GM18870 (cell line): ENCODE data around the gene ARNT2.

ENCODE experiments used
- ATAC-seq: cut with Tn5 transposase; IDR thresholded peaks from one replicate; pipeline ENCODE4 v1.9.1; 2021; ENCODE audit warnings: moderate library complexity; ENCODE audit not compliant: unreplicated experiment

The ARNT2 gene

DNA sequence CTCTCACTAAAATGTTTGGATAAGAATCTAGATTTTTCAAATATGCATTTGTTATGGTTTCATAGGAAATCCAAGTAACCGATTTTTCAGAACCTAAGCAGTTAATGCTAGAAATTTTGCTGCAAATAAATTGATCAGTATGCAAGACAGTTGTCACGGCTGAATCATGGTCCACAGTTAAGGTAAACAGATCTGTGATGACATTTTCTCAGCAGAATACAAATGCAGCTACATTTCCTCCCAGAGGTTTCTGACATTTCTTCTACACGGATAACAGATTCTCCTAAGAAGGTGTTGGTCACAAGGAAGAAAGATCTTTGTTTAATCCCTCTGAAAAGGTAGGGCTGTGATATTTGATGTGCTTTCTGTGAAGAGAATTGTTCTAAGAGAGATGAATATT, 36.9 kb downstream of the ARNT2 start:
- no peak for ATAC-seq

DNA sequence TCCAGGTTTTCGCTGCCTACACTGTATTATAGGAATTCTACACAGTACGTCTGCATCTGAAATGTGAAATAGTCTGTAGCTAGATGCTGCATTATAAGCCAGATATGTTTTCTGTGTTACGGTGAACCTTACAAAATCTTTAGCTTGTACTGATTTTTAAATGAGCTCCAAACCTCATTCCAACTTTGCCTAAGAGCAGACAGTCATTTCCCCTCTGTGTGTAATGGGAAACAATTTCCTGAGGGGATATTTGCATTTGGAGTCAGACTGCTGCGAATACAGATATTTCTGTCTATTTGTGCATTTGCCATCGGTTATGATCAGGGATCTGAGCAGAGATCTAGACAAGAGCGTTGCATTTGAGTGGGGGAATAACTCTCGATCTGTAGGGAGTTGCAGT, 37.5 kb downstream of the ARNT2 start:
- ATAC-seq: no peak

DNA sequence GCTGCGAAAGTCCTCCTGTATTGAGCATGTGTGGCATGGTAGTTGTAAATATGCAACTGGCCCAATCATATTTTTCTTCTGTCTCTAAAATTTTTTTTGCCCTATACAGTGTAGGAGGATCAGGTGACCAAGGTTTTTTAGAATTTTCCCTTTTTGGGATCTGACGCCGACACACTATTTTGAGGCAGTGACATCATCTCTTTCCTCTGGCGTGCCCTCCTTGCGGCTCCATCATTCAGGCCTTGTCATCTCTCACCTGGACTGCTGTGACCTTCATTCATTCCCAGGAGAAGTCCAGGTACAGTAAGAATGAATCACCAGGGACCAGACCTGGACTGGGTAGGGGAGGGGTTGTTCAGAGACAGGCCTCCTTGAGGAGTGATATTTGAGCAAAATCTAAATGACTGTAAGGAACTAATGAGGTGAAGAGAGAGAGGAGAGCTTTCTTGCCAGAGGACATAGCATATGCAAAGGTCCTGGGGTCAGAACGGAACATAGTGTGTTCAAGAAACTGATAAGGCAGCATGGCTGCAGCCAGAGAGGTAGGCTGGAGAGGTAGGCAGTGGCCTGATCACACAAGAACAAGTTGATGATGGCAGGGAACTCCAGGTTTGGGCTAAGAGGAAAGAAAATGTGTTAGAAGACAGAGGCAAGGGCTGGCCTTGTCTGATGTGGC, 38.7 kb downstream of the ARNT2 start:
- no peak for ATAC-seq

DNA sequence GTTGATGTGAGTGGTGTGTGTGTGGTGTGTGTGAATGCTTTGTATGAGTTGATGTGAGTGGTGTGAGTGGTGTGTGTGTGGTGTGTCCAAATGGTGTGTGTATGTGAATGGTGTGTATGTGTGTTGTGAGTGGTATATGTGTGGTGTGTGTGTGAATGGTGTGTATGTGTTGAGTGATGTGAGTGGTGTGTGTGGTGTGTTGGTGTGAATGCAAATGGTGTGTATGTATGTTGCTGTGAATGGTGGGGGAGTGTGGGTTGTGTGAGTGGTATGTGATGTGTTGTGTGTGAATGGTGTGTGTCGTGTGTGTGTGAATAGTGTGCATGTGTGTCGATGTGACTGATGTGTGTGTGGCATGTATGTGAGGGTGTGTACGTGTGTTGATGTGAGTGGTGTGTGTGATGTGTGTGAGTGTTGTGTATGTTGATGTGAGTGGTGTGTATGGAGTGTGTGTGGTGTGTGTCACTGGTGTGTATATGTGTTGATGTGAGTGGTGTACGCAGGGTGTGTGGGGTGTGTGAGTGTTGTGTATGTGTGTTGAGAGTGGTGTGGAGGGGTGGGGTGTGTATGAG, 40.6 kb downstream of the ARNT2 start:
- no peak for ATAC-seq

DNA sequence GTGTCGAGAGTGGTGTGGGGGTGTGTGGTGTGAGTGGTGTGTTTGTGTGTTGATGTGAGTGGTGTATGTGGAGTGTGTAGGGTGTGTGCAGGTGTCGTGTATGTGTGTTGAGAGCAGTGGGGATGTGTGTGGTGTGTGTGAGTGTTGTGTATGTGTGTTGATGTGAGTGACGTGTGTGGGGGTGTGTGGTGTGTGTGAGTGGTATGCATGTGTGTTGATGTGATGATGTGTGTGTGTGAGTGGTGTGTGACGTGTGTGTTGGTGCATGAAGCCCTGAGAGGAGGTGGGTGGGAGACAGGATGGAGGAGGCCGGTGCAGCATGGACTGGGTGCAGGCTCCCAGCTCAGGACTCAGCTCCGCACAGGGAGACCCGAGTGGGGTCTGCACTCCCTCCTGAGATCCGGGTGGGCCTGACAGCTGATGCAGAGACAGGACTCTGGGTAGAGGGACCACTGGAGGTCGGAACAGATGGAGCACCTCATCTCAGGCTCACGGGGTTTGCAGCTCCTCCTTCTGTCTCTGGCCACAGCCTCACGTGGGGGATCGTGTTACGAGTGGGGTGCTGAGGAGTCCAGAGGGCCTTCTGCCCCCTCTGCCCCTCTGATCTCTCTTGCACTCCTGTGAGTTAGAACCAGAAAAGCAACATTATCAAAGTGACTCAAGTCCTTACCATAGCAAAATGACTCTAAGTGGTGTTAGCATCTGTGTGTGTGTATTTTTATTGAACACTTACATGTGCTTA, 41.3 kb downstream of the ARNT2 start:
- no peak for ATAC-seq

DNA sequence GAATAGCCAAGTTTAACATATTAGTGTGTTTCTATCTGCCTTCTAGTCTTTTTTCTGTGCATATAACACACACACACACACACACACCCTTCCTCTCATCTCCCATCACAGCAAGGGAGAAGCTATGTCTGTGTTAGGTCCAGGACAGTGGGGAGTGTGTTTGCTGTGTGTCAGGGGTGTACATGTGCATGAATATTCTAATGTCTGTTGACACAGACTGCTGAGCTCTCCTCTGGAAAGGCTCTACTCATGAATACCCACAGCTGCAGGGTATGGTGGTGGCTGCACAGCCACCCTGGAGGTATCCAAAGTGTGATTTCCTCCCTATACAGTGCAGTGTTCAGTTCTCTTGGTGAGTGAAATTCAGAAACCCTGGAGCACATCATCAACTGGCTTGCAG, 42.9 kb downstream of the ARNT2 start:
- ATAC-seq: no peak

DNA sequence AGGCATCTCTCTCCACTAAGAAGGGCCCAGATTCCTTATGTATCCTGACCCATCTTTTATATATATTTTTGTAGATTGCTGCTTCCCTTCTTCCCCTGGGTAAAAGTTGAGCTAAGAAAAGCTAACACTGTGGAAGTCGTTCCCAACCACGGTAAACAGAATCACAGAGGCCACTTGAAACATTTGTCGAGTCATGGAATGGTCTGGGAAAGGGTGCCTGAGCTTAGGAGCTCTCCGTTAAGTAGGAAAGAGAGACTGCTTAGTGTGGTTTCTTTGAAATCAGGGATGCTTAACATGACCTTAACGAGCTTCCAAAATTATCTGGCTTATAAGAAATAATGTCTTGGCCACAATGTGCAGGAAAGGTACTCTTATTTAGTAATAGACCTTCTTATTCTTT, 45.6 kb downstream of the ARNT2 start:
- no peak for ATAC-seq

DNA sequence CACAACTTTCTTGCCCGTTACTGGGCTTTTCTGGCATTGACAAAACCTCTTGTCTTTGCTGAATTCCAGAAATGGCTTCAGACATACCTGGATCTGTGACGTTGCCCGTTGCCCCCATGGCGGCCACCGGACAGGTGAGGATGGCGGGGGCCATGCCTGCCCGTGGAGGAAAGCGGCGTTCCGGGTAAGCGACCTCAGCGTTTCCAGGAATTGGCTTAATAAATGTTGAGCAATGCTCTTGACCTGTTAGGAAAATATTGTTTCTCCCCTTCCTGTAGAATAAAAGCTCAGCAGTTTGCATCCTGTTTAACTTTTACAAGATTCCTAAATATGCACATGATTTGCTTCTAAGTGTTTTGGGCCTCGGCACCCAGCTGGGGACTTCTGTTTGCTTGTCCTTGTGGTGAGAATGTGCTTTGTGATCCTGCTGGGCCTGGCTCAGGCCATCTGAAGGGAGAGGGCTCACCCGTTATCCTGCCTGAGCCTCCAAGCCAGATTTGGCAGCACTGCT, 46.7 kb downstream of the ARNT2 start:
- ATAC-seq: no peak

DNA sequence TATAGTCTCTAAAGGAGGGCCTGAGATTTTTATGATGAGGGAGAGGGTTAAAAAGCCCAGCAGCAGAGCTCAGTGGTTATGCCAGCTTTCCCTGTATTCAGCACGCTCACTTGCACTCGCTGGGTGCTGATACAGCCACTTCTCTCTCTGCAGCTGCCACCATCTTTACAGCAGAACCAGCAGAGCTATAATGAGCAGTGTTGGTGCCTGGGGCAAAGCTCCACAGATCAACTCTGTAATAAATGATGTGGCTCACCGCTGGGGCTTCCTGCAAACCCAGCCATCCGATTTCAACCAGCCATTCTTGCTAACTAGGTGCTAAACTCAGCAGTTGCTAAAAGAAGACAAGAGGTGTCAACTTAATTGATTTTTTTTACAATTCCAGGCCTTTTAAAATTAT, 48.0 kb downstream of the ARNT2 start:
- no peak for ATAC-seq

DNA sequence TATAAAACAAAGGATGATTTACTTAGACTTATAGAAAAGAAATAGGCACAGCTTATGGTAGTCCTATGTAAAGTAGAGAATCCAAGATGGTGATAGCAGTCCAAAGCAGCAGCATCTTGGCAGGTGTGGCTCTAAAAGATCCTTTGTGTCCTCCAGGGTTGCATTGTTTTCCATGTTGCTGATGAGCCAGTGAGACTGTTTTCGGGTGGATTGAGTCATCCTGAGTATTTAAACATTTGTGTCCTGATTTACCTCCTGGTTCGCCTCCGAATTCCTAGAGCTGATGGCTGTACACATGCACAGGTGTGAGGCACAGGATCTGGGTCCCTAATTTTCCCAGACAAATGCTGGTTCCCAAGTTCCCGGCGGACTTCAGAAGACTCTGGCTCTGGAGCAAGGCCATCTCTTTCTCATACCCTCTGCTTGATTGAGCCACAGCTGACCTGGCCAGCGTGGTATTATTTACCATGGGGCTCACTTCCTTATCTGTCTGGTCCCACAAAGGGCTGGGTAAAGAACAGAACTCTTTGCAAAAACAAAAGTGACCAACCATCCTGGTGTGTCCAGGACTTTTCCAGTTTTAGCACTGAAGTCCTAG, 51.0 kb downstream of the ARNT2 start:
- no peak for ATAC-seq

DNA sequence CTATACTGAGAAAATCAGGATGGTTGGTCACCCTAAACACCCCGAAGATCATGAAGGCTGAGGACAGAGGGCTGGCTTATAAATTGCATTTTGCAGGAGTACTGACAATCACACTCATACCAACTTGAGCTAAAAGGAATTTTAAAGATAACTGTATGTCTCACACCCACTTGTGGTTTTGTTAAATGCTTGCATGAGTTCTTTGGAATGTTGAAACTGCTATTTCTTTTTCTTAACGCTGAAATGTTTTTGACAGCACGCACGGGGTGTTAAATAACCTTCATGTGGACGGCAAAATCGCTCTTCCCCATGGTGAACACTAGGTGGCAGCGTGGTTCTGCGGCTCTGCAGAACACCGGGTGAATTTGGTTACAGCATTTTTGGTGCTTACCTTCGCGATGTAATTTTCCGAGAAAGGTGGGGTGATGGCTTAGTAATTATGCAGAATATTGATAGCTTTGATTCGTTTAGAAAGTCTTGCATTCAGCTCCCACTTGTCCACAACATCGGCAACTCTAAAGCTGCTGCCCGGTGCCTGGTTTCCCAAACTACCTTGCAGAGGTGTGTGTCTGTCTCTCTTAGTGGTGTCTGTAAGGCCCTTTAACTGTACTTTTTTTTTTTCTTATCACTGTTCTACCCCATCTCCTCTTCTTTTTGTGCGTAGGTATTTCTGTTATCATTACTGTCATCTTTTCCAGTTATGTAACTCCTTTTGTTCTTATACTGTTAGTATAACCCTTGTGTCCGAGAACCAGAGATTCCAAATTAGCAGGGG, 51.7 kb downstream of the ARNT2 start:
- no peak for ATAC-seq

DNA sequence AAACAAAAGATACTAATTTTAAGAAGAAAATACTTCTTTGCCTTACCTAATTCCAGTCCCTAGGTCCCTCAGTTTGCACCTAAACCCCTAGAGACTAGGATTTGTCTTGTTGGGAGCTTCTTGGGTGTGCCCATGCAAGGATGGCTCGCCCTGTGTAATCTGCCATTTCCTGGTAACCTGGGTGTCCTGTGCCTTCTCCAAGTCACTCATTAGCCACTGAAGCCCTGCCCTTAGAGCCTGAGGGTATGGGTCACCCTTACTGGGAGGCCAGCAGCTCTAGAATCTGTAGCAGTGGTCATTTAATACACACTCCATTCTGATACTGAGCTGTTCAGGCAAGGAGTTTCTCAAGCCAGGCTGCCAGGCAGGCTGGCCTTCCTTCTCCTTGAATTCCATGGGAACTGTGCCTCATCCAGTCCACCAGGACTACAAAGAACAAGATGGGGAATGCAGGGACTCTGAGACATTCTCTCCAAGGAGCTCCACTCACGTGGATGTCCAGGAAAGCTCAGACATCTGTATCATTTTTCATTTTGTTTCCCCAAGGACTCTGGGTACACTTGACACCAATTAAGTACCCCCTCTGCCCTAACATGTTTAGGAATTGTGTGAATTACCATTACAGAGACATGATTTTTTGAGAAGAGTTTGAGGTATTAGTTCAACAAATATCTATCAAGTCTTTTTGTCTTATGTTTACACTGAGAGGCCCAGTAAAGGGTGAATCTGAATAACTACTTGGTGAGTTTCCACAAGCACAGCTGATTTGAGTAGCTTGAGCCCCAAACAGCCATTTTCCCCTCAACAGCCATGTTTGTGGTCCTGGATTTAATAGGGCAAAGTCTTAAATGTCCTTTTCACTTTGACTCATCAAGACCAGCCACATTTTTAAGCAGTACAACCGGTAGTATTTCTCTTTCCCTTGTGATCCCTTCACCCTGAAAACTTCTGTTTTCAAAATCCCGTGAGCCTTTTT, 52.6 kb downstream of the ARNT2 start:
- ATAC-seq: no peak

DNA sequence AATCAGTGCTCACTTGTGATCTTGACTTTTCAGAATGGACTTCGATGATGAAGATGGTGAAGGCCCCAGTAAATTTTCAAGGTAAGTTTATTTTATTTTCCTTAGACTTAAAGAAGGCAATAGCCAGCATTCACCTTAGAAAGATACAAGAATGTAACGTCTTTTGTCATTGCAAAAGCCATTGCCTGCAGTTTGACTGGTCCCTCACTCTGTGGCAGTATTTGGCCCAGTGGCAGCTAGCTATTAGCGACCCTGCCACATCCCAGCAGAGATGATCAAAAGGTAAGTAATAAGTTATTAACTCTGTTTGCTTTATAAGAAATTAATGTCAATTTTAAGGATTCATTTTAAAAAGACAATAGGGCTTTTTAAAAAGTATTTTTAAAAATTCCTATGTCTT, 53.7 kb downstream of the ARNT2 start:
- ATAC-seq: no peak

DNA sequence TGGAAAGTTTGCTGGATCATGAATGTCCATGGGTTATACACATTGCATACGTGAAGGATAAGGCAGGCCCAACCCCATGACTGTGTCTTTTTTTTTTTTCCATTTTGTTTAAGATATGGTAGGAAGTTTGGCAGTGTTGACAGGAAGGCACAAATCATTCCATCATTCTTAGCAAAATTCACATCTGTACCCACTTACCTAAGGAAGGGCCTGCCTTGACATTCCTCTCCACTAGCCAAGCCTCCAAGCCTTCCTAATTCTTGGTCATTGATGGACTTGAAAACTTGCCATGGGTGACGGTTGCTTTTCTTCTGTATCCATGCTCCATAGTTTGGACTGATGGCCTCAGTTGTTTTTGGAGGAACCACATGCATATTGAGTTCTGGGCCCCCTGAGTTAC, 54.4 kb downstream of the ARNT2 start:
- ATAC-seq: no peak

DNA sequence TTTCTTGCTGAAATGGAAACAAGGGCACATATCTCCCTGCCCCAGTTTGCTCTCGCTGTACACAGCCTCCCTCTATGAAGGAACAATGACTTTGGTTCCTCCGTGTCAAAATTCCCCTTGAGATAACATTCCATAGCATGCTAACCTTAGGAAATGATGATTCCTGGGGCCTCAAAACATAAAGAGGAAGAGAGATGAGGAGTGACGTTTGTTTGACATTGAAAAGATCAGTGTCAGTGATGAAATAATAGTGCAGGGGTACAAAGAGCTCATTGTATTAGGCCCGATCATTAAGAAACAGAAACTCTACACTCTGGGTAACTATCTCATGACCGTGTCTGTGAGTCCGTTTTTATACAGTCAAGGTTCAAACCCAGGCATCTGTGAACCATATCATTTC, 55.2 kb downstream of the ARNT2 start:
- no peak for ATAC-seq

DNA sequence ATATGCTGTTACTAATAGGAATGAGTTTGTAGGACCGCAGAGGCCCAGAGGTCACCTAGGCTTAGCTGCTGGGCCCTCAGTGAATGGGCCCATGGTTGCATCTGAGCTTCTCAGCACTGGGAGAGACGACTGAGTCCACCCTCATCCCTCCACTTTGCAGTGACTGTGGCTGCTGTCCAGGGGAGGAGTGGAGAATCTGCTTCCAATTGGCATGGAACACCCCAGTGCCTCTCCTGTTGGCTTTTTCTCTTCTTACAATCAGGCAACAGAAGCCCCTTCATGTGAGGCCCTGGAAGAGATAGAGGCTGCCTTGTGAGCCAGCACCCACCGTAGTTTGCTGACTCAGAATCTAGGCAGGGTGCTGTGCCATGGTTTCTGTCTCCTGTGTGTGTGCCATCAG, 55.6 kb downstream of the ARNT2 start:
- ATAC-seq: no peak

DNA sequence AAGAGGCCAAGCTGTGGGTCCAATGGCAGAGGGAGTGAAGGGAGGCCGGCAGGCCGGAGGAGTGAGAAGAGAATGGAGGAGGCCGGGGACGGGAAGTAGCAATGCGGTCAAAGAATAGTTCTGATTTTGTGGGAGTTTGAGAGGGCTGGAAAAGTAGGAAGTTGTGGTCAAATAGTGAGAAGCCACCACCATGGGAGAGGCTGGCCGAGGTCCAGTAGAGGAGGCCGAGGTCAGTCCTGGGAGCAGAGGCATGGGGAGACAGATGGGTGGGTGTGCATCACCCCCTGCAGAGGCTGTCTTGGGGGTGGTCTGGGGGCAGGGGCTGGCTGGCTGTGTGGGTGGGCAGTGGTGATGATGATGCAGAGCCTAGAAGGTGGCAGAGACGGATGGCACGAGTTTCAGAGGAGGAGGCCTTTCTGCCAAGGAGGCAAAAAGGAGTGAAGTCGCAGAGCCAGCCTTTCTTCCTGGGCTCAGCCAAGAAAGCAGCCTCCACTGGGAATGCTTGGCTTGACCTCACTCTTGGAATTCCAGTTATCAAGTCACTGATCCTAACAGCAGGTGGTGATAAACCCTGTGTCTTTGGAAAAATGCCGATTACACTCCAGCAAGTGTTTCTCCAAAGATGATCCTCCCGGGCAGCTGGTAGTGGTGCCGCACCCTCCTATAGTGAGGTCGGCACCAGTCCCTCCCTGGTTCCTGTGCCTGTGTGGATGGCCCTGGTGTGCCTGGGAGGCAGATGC, 57.3 kb downstream of the ARNT2 start:
- no peak for ATAC-seq

DNA sequence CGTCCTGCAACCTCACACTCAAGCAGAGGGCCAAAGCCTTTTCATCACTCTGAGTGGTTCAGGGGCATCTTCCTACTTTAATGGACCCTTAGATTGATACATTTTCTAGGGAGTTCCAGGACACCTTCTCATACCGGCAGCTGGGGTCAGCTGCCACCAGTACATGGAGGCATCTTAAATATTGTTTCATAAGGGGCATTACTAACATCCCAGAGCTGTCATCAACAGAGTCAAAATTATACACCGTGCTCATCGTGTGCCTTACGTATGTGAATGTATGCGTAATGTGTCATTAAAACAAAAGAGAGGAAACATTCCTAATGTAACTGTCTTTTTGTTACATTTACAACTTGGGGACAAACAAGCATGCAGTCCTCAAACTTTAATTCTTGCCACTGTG, 57.9 kb downstream of the ARNT2 start:
- ATAC-seq: no peak

DNA sequence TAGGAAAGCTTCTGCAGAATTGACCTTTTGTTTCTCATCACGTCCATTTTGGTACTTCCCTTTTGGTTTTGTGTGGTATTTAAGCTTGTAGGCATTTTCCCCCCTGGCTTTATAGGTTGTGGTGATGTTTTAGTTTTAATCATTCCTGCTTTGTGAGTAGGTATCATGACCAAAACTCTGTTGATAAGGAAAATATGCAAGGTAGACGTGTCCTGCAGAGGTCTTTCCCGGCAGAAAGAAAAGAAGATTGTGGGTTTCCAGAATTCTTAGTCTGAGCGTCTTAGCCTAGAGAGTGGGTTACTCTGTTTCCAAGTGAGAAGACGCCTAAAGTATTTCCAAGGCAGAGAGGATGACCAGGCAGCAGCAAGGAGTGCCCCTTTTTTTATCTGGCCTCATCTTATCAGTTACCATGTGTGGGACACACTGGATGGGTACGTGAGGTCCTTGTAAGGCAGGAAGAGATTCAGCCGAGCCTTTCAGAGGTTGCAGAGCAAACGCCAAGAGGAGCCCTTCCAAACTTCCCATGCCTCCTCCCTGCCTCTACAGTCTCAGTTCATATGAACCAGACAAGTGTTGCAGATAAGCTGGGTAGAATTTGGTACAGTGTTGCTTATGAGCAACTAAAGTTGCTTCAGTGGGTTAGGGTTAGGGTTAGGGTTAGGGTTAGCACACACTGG, 58.8 kb downstream of the ARNT2 start:
- no peak for ATAC-seq
